HCT116 (cell line): ENCODE data around the gene UBTD2.

ENCODE experiments used
- EZH2phosphoT487 ChIP-seq: fragments of 200-600 bp; IDR thresholded peaks from 2 replicates; pipeline ENCODE4 v1.6.1; 2018; ENCODE audit warnings: antibody characterized with exemption, borderline replicate concordance
- JUND ChIP-seq: IDR thresholded peaks from 2 replicates; pipeline ENCODE4 v1.6.1; 2012
- POLR2A ChIP-seq: IDR thresholded peaks from 2 replicates; pipeline ENCODE4 v1.7.0; 2011; ENCODE audit warnings: borderline replicate concordance; ENCODE audit not compliant: insufficient read depth, insufficient read length; ENCODE audit errors: extremely low read depth
- POLR2AphosphoS5 ChIP-seq: IDR thresholded peaks from 2 replicates; pipeline ENCODE4 v1.6.1; 2011; ENCODE audit warnings: mild to moderate bottlenecking, low read depth, low read length, moderate library complexity
- SP1 ChIP-seq: IDR thresholded peaks from 2 replicates; pipeline ENCODE4 v1.6.1; 2012; ENCODE audit warnings: low read depth
- SRF ChIP-seq: IDR thresholded peaks from 2 replicates; pipeline ENCODE4 v1.6.1; 2012; ENCODE audit warnings: low read depth
- YY1 ChIP-seq: IDR thresholded peaks from 2 replicates; pipeline ENCODE4 v1.6.1; 2011; ENCODE audit warnings: low read length, low read depth, moderate library complexity, mild to moderate bottlenecking; ENCODE audit not compliant: insufficient replicate concordance; ENCODE audit errors: extremely low read depth
- ZFX ChIP-seq: fragments of 450-650 bp; IDR thresholded peaks from 2 replicates; pipeline ENCODE4 v1.6.1; 2017
- TF ChIP-seq, protein P1 (sequence below), 3 experiments: fragments of 200-600 bp in 1 of 3; sonication (generic) in 1 of 3; IDR thresholded peaks in 2 of 3; conservative IDR thresholded peaks in 1 of 3; 2 replicates each; pipeline ENCODE4 v1.5.1; 2012 to 2017; ENCODE audit warnings: low read depth in 2 of 3, low read length in 2 of 3, antibody characterized with exemption in 1 of 3, borderline replicate concordance in 1 of 3, control low read depth in 1 of 3, mild to moderate bottlenecking in 1 of 3, mixed read lengths in 1 of 3, mixed run types in 1 of 3, moderate library complexity in 1 of 3; ENCODE audit not compliant: insufficient read depth in 1 of 3
- TF ChIP-seq, protein P2 (sequence below): IDR thresholded peaks from 2 replicates; pipeline ENCODE4 v1.6.1; 2012; ENCODE audit warnings: low read depth

DNA sequence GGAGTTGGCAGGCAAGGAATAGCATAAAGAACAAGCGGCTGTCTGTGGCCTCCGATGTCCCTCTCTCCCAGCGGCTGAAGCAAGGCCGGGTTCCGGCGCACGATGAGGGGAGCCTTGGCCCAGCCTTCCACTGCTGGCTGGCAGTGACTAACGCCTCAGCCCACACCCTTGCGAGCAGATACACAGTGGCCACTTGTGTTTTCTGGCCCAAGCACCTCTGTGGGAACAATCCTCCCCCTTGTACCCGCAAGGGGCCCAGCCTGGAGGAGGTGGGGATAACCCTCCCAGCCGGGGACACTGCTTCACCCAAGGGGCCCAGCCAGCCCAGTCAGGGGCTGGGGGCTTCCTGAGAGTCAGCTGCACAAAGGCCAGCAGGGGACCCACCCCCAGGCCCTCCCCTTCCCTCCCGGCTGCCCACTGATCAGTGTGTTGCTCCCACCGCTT, 118.8 kb downstream of the UBTD2 start:
- TF ChIP-seq JUND (no peak), POLR2A (no peak), YY1 (no peak), SP1 (no peak), ZFX (no peak), EZH2phosphoT487 (no peak), SRF (no peak), POLR2AphosphoS5 (no peak)
- TF ChIP-seq, protein P1, sequence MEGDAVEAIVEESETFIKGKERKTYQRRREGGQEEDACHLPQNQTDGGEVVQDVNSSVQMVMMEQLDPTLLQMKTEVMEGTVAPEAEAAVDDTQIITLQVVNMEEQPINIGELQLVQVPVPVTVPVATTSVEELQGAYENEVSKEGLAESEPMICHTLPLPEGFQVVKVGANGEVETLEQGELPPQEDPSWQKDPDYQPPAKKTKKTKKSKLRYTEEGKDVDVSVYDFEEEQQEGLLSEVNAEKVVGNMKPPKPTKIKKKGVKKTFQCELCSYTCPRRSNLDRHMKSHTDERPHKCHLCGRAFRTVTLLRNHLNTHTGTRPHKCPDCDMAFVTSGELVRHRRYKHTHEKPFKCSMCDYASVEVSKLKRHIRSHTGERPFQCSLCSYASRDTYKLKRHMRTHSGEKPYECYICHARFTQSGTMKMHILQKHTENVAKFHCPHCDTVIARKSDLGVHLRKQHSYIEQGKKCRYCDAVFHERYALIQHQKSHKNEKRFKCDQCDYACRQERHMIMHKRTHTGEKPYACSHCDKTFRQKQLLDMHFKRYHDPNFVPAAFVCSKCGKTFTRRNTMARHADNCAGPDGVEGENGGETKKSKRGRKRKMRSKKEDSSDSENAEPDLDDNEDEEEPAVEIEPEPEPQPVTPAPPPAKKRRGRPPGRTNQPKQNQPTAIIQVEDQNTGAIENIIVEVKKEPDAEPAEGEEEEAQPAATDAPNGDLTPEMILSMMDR (IDR thresholded peaks at IDR 0.05 in 2 of 3, conservative IDR thresholded peaks at IDR 0.05 in 1 of 3; ENCODE audit: borderline replicate concordance in 1 of 3, insufficient read depth in 1 of 3, low read depth in 2 of 3, low read length in 2 of 3) = no peak
- TF ChIP-seq, protein P2, sequence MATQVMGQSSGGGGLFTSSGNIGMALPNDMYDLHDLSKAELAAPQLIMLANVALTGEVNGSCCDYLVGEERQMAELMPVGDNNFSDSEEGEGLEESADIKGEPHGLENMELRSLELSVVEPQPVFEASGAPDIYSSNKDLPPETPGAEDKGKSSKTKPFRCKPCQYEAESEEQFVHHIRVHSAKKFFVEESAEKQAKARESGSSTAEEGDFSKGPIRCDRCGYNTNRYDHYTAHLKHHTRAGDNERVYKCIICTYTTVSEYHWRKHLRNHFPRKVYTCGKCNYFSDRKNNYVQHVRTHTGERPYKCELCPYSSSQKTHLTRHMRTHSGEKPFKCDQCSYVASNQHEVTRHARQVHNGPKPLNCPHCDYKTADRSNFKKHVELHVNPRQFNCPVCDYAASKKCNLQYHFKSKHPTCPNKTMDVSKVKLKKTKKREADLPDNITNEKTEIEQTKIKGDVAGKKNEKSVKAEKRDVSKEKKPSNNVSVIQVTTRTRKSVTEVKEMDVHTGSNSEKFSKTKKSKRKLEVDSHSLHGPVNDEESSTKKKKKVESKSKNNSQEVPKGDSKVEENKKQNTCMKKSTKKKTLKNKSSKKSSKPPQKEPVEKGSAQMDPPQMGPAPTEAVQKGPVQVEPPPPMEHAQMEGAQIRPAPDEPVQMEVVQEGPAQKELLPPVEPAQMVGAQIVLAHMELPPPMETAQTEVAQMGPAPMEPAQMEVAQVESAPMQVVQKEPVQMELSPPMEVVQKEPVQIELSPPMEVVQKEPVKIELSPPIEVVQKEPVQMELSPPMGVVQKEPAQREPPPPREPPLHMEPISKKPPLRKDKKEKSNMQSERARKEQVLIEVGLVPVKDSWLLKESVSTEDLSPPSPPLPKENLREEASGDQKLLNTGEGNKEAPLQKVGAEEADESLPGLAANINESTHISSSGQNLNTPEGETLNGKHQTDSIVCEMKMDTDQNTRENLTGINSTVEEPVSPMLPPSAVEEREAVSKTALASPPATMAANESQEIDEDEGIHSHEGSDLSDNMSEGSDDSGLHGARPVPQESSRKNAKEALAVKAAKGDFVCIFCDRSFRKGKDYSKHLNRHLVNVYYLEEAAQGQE = no peak
